22Rv1 (cell line): ENCODE data around the gene CHERP.

Source experiments
- CTCF ChIP-seq: fragments of 450-650 bp; IDR thresholded peaks from 2 replicates; pipeline ENCODE4 v1.5.1; 2017; ENCODE audit warnings: mild to moderate bottlenecking
- ZFX ChIP-seq: fragments of 450-650 bp; IDR thresholded peaks from 2 replicates; pipeline ENCODE4 v1.6.1; 2017; ENCODE audit warnings: antibody characterized with exemption, borderline replicate concordance

GRCh38 chr19:16482745-16483144 is 59.5 kb downstream of the CHERP start:
- TF ChIP-seq CTCF, result no peak
- TF ChIP-seq ZFX, result no peak
